B cell (primary cell): ENCODE measurements around the gene BTD.

Experiments
- EZH2 ChIP-seq: IDR thresholded peaks from 2 replicates; pipeline ENCODE4 v1.6.1; 2012; ENCODE audit warnings: borderline replicate concordance, low read depth, mild to moderate bottlenecking, moderate library complexity, low read length; ENCODE audit not compliant: insufficient read depth, poor library complexity, severe bottlenecking
- TF ChIP-seq, protein P1 (sequence below): fragments of 200-600 bp; IDR thresholded peaks from one replicate; pipeline ENCODE4 v1.8.0; 2022; ENCODE audit warnings: antibody characterized with exemption, mild to moderate bottlenecking

DNA sequence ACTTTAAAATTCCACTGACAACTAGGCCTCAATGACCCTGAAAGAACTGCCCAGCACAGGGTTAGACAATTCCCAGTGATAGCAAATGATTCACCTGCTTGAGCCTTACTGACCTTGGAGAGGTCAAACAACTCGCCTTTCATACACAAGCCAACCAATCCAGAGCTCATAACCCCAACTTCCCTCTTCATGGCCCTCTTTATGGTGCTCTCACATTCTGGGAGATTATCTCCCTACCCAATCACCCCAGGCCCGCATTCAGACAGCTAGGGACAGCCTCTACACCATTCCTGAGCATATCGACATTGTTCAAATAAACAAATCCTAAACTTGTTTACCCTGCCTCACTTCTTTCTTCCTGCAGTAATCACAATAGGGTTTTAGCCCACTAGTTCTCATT lies 47.8 kb upstream of the BTD start:
- TF ChIP-seq EZH2 = no peak
- TF ChIP-seq, protein P1, sequence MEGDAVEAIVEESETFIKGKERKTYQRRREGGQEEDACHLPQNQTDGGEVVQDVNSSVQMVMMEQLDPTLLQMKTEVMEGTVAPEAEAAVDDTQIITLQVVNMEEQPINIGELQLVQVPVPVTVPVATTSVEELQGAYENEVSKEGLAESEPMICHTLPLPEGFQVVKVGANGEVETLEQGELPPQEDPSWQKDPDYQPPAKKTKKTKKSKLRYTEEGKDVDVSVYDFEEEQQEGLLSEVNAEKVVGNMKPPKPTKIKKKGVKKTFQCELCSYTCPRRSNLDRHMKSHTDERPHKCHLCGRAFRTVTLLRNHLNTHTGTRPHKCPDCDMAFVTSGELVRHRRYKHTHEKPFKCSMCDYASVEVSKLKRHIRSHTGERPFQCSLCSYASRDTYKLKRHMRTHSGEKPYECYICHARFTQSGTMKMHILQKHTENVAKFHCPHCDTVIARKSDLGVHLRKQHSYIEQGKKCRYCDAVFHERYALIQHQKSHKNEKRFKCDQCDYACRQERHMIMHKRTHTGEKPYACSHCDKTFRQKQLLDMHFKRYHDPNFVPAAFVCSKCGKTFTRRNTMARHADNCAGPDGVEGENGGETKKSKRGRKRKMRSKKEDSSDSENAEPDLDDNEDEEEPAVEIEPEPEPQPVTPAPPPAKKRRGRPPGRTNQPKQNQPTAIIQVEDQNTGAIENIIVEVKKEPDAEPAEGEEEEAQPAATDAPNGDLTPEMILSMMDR = no peak
